ENCODE measurements around the gene CXXC5.
"Not testable (repeated sequence)": the region's sequence is repeated elsewhere in the genome, so short reads cannot be mapped to it uniquely, and the experiment has no call there.

The CXXC5 gene

DNA sequence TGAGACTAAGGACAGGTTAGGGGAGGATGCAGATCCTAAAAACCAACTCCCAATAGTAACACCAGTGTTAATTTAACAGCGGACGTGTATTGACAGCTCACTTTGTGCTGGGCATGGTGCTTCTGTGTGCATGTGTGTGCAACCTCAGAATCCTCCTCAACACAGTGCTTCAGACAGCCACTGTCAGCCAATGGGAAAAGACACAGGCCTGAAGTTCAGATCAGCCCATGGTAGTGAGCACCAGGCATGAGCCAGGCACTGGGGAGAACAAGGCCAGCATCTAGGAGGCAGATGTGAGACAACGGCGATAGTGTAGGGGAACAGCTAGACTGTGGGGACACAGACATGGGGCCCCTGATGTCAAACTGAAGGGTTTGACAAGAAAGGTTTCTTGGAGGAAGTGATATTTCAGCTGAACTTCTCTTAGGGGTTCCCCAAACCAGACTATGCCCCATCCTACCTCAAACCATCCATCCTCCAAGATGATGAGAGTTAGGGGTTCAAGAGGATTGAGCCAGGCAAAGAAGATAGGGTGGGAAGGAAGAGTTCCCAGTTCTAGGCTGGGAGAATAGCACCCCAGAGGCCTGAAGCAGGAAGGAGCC lies 75.9 kb downstream of the CXXC5 start:
- intact Hi-C loops (cut with DNase I; ENCODE audit: low total_unique reads): no loop called here
- no peak for TF ChIP-seq CTCF (IDR thresholded peaks at IDR 0.05)
- H3K36me3 ChIP-seq: no peaks in the 10 kb centered on the region
- no peaks in the 10 kb centered on the region for H3K9me3 ChIP-seq
- H3K4me3 ChIP-seq: no peak overlapping the region
- H3K27me3 ChIP-seq: no peaks in the 10 kb centered on the region
- no peak for DNase-seq
- peak overlapping the region in 1 of 2 donors; percentile 75 for H3K27ac ChIP-seq
- H3K4me1 ChIP-seq: peaks cover 0 to 14% (median 10%) of the 10 kb centered on the region in 4 donors

DNA sequence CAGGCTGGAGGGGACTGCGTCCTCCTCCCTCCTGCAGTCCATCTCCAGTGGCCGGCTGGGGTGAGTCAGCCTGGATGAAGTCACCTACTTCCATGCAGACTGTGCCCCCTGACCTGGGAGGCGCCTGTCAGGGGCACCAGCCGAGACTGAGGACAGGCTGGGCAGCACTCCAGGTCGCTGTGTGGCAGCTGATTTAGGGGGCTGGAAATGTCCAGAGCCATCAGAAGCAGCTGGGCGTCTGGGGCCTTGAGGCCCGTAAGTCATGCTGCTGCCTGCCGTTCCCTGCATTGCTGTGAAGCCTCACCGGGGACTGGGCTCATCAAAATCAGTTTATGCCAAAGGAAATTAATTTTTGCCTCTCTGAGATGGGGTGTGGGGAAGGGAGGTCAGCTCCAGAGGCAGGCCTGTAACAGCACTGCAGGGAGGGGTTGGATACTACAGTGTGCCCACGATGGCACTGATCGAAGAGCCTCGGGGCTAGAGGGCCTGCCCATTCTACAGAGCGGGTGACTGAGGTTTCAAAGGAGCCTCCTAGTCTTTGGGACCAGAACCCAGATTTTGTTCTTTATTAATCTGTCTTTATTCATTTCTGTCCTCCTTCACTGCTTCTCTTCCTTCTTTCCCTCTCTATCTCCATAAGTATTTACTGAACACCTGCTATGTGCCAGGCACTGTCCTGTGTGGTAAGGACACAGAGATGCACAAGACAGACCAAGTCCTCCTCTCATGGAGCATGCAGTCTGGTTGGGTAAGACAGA lies 77.1 kb downstream of the CXXC5 start:
- Histone ChIP-seq H3K36me3 (no peaks in the 10 kb centered on the region), H3K27me3 (no peaks in the 10 kb centered on the region), H3K4me3 (no peak overlapping the region), H3K27ac (peak overlapping the region; percentile 50 to 75), H3K4me1 (peaks cover 0 to 14% (median 10%) of the 10 kb centered on the region in 4 donors), H3K9me3 (no peaks in the 10 kb centered on the region)
- intact Hi-C loops (cut with DNase I; ENCODE audit: low total_unique reads): no loop called here
- DNase-seq: peak; percentile 74 to 94
- no peak for TF ChIP-seq CTCF (IDR thresholded peaks at IDR 0.05)

DNA sequence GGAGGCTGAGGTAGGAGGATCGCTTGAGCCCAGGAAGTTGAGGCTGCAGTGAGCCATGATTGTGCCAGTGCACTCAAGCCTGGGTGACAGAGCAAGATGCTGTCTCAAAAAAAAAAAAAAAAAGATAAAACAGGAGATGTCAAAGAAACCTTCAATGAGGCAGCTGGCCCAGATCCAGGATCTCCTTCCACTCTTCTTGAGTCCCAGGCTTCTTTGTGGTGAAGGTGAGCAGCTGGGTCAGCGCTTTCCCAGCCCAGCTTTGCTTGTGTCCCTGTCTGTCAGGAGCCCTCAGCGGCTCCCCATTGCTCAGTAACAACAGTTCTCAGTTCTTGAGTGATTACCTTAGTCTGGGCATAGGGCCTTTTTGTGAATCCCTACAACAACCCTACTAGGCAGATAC lies 78.1 kb downstream of the CXXC5 start:
- intact Hi-C loops (cut with DNase I; ENCODE audit: low total_unique reads): no loop called here
- TF ChIP-seq CTCF (IDR thresholded peaks at IDR 0.05): no peak
- DNase-seq: no peak
- no peak overlapping the region for H3K4me3 ChIP-seq
- H3K27me3 ChIP-seq: no peaks in the 10 kb centered on the region
- H3K9me3 ChIP-seq: no peaks in the 10 kb centered on the region
- H3K36me3 ChIP-seq: no peaks in the 10 kb centered on the region
- H3K4me1 ChIP-seq: peaks cover 0 to 14% (median 10%) of the 10 kb centered on the region in 4 donors
- no peak overlapping the region for H3K27ac ChIP-seq

DNA sequence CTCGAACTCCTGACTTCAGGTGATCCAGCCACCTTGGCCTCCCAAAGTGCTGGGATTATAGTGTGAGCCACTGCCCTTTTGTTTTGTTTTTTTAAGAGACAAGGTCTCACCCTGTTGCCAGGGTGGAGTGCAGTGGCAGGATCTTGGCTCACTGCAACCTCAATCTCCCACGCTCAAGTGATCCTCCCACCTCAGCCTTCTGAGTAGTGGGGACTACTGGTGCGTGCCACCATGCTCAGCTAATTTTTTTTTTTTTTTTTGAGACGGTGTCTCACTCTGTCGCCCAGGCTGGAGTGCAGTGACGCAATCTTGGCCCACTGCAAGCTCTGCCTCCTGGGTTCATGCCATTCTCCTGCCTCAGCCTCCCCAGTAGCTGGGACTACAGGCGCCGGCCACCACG lies 79.5 kb downstream of the CXXC5 start:
- DNase-seq; H3K4me3 ChIP-seq; H3K27ac ChIP-seq; intact Hi-C loops (cut with DNase I; ENCODE audit: low total_unique reads); H3K36me3 ChIP-seq; H3K27me3 ChIP-seq; H3K9me3 ChIP-seq: not testable (repeated sequence)
- peaks cover 0 to 14% (median 10%) of the 10 kb centered on the region in 4 donors for H3K4me1 ChIP-seq

DNA sequence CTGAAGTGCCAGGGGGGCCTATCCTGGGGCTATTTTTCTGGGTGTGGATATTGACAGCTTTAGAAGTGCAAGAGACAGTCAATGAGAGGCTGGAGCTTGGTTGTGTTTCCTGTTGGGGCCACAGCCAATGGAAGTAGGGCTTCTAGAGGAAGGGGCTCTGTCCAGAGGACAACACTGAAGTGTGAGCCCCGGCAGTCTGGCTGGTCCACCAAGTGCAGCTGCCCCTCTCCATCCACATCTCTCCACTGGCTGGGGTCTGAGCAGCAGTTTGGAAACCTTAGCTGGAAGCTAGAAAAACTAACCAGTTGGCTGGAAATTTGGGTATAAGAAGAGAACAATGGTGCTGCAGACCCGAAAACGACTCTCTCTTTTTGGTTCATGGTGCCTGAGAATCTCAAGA lies 83.1 kb downstream of the CXXC5 start:
- no peaks in the 10 kb centered on the region for H3K4me1 ChIP-seq
- no peaks in the 10 kb centered on the region for H3K9me3 ChIP-seq
- no peak overlapping the region for H3K27ac ChIP-seq
- no peak for TF ChIP-seq CTCF (IDR thresholded peaks at IDR 0.05)
- H3K36me3 ChIP-seq: no peaks in the 10 kb centered on the region
- intact Hi-C loops (cut with DNase I; ENCODE audit: low total_unique reads): no loop called here
- H3K4me3 ChIP-seq: no peak overlapping the region
- DNase-seq: no peak
- no peaks in the 10 kb centered on the region for H3K27me3 ChIP-seq

DNA sequence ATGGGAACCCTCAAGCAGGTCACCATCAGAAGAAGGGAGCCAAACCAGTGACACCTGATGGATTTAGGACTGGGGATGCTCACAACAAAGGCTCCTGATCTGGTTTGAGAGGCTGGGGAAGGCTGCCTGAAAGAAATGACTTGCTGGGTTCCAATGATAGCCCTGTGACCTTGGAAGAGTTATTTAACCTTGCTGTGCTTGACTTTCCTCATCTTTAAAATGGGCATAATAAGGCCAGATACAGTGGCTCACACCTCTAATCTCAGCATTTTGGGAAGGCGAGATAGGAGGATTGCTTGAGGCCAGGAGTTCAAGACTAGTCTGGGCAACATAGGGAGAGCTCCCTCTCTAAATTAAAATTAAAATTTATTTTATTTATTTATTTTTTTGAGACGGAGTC lies 83.9 kb downstream of the CXXC5 start:
- intact Hi-C loops (cut with DNase I; ENCODE audit: low total_unique reads): no loop called here
- Histone ChIP-seq H3K27me3 (no peaks in the 10 kb centered on the region), H3K27ac (no peak overlapping the region), H3K36me3 (no peaks in the 10 kb centered on the region), H3K4me1 (no peaks in the 10 kb centered on the region), H3K9me3 (no peaks in the 10 kb centered on the region), H3K4me3 (no peak overlapping the region)
- no peak for DNase-seq
- no peak for TF ChIP-seq CTCF (IDR thresholded peaks at IDR 0.05)
